Measurements from ENCODE around the gene MILR1.
"Not testable (repeated sequence)": the region's sequence is repeated elsewhere in the genome, so short reads cannot be mapped to it uniquely, and the experiment has no call there.

MILR1 gene

DNA sequence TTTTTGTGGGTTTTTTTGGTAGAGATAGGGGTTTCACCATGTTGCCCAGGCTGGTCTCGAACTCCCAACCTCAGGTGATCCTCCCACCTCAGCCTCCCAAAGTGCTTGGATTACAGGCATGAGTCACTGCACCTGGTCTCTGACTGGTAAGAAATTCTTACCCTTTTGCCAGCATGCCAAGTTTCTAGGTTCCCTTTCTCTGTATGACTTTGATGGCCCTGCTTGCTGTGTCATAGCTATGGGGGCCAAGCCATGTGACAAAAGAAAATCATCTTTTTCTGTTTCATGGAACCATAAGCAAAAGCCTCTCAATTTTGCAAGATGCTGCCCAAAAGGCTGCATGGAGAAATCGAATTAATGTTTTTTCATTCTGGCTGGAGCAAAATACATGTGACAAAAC, 18.9 kb upstream of the MILR1 start:
- not testable (repeated sequence) for DNase-seq

DNA sequence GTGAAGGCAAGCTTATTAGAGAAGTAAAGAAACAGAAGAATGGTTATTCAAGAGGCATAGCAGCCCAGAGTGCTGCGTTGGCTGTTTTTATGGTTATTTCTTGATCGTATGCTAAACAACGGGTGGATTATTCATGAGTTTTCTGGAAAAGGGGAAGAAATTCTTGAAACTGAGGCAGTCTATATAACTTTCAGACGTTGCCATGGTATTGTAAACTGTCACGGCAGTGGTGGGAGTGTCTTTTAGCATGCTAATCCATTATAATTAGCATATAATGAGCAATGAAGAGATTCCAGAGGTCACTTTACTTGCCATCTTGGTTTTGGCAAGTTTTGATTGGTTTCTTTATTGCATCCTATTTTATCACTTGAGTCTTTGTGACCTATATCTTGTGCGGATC, 17.4 kb upstream of the MILR1 start:
- no peak for DNase-seq

DNA sequence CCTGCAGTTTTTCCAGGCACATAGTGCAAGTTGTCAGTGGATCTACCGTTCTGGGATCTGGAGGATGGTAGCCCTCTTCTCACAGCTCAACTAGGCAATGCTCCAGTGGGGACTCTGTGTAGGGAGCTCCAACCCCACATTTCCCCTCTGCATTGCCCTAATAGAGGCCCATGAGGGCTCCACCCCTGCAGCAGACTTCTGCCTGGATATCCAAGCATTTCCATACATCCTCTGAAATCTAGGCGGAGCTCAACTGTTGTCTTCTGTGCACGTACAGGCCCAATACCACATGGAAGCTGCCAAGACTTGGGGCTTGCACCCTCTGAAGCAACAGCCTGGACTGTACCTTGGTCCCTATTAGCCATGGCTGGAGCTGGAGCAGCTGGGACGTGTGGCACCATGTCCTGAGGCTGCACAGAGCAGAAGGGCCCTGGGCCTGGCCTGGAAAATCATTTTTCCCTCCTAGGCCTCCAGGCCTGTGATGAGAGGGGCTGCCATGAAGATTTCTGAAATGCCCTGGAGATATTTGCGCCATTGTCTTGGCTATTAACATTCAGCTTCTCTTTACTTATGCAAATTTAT, 10.9 kb upstream of the MILR1 start:
- no peak for DNase-seq

DNA sequence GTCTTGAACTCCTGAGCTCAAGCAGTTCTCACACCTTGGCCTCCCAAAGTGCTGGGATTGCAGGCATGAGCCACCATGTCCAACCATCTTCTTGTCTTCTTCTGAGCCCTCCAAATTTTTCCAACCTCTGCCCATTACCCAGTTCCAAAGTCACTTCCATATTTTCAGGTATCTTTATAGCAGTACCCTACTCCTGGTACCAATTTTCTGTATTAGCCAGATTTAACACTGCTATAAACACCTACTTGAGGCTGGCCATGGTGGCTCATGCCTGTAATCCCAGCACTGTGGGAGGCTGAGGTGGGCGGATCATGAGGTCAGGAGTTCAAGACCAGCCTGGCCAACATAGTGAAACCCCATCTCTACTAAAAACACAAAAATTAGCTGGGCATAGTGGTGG, 9.4 kb upstream of the MILR1 start:
- not testable (repeated sequence) for DNase-seq

DNA sequence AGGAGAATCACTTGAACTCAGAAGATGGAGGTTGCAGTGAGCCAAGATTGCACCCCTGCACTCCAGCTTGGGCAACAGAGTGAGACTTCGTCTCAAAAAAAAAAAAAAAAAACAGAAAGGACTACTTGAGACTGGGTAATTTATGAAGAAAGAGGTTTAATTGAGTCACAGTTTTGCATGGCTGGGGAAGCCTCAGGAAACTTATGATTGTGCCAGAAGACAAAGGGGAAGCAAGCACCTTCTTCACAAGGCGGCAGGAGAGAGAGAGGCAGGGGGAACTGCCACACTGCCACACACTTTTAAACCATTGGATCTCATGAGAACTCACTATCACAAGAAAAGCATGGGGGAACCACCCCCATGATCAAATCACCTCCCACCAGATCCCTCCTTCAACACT, 9.0 kb upstream of the MILR1 start:
- DNase-seq: no peak

DNA sequence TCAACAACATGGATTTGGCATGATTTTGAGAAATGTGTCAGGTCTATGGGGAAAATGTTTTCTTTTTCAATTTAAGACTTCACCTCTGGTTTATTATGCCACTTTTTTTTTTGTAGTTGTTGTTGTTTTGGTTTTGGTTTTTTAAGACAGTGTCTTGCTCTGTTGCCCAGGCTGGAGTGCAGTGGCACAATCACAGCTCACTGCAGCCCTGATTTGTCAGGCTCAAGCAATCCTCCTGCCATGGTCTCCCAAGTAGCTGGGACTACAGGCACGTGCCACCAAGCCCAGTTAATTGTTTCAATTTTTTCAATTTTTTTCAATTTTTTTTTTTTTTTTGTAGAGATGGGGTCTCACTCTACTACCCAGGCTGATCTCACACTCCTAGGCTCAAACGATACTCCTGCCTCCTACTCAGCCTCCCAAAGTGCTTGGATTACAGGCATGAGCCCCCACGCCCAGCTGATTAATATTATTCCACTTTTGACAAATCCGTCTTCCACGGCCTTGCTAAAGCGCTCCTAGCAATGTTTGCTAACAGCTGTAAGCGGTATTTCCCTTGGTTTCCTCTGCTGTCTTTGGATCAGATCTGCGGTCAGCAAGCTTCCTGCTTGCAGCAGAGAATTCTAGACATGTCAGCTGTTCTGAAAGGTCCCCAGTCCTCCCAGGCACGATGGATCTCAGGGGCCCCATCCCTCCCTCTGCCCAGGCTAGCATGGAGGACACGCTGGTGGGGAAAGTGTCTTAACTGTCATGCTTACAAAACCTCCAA, 7.0 kb upstream of the MILR1 start:
- peak; percentile 15 for DNase-seq

DNA sequence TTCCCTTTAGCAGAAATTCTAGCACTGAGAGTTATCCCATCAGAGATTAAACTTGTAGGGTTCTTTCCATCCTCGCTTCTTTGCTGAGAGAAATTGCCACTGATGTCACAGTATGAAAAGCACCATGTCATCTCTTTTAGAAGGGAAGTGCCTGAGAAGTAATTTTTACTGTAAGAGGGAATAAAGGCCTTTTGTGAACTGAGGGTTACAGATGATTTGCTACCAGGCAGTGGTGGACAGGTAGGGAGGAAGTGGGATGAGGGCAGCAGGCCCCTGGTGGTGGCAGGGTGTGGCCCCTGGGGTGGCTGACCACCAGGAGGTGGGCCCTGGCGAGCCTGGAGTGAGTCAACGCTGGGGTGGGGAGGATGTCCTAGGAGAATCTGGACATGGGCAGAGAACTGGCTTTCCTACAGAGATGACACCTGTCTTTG, 6.4 kb upstream of the MILR1 start:
- no peak for DNase-seq

DNA sequence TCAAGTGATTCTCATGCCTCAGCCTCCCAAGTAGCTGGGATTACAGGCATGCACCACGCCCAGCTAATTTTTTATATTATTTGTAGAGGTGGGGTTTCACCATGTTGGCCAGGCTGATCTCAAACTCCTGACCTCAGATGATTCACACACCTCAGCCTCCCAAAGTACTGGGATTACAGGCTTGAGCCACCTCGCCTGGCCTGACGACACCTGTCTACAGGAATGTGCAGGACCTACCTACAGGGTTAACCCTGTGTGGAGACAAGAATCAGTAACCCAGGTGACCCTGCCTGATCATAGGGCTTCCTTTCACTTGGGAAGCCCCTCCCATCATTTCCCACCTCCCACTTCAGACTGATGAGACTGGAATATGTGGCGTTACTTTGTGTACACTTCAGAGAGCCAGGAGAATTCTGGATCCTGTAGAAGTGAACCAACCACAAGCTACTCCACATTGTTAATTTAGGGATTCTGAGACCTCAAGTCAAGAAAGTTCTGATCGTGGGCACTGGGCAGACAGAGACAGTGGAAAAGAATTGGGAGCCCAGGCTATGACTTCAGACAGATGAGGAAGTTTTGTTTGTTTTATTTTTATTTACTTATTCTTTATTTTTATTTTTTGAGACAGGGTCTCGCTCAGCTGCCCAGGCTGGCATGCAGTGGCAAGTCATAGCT, 5.7 kb upstream of the MILR1 start:
- DNase-seq: no peak

DNA sequence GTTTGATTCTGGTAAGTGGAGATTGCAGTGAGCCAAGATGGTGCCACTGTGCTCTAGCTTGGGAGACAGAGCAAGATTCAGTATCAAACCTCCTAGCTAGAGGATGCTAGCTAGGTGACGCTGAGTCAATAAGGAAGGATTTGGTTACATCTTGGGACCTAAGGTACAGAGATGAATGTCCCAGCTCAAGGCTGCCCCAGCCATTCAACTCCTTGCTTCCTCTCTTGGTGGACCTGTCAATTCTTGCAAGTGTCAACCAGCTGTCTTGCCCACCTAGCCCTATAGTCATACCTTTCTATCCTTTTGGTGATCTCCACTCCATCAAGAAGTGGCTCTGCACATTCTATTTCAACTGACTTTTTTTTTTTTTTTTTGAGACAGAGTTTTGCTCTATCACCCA, 1.4 kb upstream of the MILR1 start:
- DNase-seq: no peak

DNA sequence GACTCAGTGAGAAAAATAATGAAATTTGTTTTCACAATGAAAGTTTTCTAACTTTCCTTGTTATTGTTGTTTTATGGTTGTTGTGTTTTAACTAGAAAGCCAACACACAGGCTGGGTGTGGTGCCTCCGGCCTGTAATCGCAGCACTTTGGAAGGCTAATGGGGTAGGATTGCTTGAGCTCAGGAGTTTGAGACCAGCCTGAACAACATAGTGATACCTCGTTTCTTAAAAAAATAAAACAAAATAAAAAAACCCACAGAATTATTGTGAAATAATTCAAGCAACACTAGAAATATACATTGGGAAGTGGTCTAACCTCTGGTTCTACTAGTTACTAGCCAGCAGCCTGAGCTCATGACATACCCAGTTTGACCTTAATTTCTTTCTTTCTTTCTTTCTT, 630 bp downstream of the MILR1 start:
- no peak for DNase-seq

DNA sequence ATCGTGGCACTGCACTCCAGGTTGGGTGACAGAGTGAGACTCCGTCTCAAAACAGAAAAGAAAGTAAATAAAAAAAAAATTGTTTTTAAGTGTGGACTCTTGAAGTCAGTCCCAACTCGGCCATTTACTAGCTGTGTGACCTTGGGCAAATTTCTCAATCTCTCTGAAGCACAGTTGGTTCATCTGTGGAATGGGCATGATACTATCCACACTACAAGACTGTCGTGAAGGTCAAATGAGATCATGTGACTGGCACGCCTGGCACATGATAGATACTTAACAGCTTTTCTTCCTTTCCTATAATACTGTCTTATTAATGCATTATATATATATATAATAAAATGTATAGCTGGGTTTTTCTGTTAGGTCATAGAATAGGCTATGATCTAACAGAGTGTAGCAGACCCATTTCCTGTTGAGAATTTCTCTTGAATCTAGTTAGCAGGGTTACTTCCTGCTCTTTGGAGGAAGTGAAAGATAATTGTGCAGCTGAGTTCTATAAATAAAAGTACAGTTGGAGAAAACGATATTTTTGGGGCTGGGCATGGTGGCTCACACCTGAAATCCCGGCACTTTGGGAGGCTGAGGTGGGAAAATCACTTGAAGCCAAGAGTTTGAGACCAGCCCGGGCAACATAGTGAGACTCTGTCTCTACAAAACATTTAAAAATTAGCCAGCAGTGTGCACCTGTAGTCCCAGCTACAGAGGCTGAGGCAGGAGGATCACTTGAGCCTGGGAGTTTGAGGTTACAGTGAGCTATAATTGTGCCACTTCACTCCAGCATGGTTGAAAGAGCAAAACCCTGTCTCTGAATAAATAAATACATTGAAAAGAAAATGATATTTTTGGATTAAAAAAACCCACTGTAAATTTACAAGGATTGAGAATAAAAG, 7.3 kb downstream of the MILR1 start:
- DNase-seq: no peak

DNA sequence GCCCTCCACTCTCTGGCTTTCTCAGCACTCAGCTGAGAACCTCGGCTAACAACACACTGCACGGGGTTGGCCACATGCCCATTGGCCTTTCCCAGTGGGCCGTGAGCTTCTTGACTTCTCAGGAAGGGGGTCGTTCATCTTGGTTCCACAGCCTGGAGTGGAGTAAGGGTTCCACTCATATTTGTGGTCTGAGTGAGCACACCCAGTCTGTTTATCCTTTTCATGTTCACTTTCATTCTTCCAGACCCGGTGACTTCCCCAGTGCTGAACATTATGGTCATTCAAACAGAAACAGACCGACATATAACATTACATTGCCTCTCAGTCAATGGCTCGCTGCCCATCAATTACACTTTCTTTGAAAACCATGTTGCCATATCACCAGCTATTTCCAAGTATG, 8.2 kb downstream of the MILR1 start:
- DNase-seq: no peak

DNA sequence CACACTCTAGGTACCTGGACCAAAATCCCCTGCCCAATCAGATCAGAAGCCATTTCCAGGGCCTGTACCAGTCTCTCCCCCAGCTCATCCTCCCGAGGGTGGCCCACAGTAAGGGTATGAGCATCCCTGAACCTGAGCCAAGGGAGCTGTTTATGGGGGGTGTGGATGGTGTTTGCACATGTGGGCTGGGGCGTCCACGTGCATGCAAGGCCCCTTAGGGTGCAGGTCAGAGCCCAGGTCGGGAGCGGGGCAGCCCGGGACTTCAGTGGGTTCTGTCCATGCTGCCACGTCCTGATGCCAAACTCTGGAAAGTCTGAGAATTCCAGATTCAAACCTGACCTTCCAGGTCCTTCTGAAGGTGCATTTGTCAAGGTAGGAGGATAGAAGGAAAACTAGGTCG, 9.8 kb downstream of the MILR1 start:
- DNase-seq: no peak

DNA sequence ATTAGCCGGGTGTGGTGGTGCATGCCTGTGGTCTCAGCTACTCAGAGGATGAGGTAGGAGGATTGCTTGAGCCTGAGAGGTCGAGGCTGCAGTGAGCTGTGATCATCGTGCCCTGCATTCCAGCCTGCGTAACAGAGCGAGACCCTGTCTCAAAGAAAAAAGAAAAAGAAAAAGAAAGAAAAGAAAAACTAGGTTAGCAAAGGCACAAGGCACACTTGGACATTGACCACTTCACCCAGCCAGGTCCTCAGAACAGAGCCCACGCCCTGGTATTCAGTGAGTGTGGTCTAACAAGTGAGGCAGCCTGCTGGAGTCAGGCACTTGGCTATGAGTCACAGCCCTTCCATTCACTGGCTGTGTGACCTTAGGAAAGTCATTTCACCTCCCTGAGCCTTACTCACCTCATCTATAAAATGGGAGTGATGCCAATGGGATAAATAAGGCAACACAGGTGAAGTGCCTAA, 10.4 kb downstream of the MILR1 start:
- DNase-seq: no peak

DNA sequence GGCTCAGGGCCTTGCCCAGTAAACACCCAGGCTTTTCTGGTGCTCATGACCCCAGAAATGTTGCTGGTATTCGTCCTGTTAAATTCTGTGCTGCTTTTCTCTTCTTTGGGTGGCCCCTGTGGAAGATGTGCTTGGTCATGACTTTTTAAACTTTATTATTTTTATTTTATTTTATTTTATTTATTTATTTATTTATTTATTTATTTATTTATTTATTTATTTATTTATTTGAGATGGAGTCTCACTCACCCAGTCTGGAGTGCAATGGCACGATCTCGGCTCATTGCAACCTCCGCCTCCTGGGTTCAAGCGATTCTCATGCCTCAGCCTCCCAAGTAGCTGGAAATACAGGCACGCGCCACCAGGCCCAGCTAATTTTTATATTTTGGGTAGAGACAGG, 10.9 kb downstream of the MILR1 start:
- DNase-seq: not testable (repeated sequence)

DNA sequence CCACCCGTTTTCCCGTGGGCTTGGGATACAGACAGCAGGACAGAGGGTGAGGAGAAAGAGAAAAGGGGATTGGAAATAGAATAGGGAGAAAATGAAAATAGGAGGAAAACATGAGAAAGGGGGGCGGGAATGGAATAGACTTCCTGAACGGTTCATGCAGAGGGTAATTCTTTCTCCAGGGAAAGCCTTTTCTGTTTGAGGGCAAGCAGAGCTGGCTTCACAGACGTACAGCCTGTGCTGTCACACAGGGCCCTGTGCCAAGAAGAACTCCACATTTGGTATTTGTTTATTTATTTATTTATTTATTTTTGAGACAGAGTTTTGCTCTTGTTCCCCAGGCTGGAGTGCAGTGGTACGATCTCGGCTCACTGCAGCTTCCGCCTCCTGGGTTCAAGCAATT, 12.0 kb downstream of the MILR1 start:
- no peak for DNase-seq

DNA sequence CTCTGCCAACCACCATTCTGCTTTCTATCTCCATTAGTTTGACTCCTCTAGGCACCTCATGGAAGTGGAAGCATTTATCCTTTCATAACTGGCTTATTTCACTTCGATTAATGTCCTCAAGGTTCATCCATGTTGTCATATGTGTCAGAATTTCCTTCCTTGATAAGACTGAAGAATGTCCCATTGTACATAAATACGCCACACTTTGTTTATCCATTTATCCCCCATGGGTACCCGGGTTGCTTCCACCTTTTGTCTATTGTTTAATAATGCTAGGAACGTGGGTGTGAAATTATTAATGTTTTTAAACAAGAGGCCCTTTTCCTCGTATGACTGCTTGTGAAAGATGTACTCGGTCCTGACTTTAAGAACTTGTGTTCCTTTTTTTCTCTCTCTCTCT, 12.9 kb downstream of the MILR1 start:
- no peak for DNase-seq

DNA sequence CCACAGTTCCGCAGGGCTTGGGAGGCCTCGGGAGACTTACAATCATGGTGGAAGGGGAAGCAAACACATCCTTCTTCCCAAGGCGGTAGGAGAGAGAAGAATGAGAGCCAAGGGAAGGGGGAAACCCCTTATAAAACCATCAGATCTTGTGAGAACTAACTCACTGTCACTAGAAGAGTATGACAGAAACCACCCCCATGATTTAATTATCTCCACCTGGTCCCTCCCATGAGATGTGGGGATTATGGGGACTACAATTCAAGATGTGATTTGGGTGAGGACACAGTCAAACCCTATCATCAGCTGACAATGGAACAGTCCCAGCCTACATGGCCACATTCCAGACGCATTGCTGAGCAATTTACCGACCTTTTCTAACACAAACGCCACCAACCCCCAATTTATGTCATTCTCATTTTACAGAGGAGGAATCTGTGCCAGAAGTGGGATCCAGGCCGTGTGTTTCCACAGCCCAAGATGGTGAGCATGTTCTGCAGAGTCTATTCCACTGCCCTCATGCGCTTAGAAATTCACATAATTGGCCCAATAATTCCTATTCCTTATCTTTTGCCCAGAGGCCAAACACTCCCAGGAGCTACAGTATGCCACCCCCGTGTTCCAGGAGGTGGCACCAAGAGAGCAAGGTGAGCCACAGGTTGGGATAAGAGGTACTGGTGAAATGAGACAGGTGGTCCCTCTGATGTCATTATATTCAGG, 17.3 kb downstream of the MILR1 start:
- no peak for DNase-seq

DNA sequence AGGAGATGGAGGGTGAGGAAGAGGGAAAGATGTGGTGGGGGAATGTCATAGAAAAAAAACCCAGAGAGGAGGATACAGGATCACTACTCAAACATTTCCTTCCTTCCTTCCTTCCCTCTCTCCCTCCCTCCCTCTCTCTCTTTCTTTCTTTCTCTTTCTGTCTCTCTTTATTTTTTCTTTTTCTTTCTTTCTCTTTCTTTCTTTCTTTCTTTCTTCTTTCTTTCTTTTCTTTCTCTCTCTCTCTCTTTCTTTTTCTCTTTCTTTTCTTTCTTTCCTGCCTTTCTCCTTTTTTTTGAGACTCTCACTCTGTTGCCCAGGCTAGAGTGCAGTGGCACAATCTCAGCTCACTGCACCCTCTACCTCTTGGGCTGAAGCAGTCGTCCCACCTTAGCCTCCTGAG, 17.9 kb downstream of the MILR1 start:
- DNase-seq: not testable (repeated sequence)

DNA sequence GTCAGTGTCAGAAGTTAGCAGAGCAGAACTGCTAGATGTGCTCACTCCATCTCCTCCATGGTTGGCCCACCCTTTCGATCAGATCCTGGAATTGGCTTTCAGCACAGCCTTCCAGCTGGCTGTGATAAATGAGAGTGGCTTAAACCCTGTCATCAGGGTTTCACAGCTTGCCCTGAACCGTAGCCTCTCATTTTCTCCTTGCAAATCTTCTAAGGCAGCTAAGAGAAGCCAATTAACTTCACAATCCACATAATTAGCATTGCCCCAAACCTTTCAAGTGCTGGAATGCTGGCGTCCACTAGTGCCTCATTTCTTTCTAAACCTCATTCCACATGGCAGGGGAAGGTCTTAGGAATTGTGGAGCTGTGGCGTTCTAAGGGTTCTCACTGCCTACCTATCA, 21.7 kb downstream of the MILR1 start:
- DNase-seq: no peak

DNA sequence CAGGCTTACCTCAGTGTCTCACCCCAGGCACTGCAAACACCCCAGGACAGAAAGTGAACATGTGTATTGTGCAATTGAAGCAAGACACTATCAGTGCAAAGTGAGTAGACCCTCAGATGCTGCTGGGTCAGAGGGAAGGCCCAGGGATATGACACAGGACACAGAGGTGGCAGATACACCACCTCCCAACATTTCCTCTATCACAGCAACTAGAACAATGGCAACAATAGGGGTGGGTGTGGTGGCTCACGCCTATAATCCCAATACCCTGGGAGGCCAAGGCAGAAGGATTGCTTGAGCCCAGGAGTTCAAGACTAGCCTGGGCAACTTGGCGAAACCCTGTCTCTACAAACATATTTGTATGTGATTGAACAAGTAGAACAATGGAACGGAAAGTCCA, 22.5 kb downstream of the MILR1 start:
- DNase-seq: no peak

DNA sequence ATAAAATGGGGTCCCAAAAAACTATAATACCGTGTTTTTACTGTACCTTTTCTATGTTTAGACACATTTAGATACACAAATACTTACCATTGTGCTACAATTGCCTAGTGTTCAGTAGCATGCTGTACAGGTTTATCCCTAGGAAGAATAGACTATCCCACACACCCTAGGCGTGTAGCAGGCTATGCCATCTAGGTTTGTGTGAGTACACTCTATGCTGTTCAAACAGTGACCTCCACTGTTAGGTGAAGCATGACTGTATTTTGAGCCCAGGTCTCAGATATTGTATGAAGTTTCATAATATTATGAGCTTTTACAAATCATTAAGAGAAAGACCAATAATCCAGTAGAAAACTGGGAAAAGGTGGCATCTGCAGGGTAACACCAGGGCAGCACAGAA, 23.6 kb downstream of the MILR1 start:
- DNase-seq: no peak

DNA sequence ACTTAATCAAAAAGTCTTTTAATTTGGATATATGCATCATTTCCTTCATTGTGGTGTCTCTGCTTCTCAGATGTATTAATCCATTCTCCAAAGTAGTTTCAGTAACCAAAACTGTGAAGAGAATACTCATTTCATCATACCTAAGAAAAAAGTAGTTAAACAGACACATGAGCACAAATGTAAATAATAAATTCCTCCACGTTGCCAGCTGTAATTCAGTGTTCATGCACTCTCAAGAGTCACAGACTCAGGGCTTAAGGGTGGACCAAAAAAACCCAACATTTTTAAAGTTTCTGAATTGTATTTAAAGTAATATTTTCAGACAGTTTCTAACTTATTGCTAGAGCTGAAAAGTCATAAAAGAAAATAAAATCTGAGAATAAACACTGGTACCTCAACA, 28.9 kb downstream of the MILR1 start:
- DNase-seq: no peak
